ENCODE data around the gene TMEM94. TPM values are rescaled to one million over a fixed set of nuclear protein-coding genes. Genes with fewer than 3 reads are reported as not detected.

TMEM94 gene
- total and polyA plus RNA-seq, 2 of the 13 experiments (the other 11 are each of a cell fraction or from before 2014, with no cell fraction given): 32.6 to 134 TPM

DNA sequence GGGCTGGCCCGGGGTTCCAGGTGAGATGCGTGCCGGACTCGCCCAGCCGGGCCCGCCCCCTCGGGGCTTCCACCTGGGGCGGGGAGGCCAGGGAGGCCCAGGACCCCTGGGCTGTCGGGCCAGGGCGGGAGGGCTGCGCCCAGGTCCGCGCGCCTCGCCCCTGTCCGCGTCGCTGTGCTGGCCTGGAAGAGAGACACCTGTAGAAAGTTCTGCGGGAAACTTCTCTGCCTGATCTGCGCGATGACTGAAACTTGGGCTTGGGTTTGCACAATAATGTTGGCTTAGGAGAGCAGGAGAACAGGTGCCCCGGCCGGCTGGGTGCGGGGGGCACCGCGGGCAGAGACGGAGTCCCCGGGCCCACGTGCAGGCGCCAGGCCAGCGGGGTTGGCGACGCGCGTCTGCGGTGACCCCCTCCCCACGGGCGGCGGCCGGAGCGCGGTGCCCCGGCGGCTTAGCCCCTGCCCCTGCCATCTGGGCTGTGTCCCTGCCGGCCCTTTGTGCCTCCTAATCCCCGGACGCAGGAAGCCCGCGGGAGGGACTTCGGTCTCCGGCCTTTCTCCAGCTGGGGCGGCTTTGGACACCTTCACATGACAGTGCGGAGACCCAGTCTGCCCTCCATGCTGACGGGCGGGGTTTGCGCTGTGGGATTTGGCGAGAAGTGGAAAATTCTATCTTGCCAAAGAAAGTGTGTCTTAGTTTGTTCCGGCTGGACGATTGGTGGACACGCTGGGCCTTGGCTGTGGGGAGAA is 69.5 kb downstream of the TMEM94 start:
- ChIA-PET POLR2A (interaction anchor here (0.5 to 3.0 kb wide), 29 partner anchors 9 to 253 kb away, joined by 3 to 29 read pairs (median 5); partner anchors contain the start of genes TMEM94 and TSEN54), CTCF (ENCODE audit: low intra/inter-chr PET ratio, low total read pairs) (interaction anchor here (0.9 to 2.7 kb wide), 4 partner anchors 10 to 100 kb away, joined by 4 to 26 read pairs (median 8); partner anchors contain the start of genes CASKIN2 and TSEN54)
- TSS peak; percentile 52 for BruUV-seq (replicated peaks)
- Histone ChIP-seq H3K27ac (ENCODE audit: extremely low read length, insufficient read depth, low read length) (peak overlapping the region; percentile 72), H3K79me2 (ENCODE audit: insufficient read depth, low read length) (peaks cover 20% of the 10 kb centered on the region), H3K9me3 (ENCODE audit: low read length) (no peaks in the 10 kb centered on the region), H2AFZ (ENCODE audit: low read length) (no peak overlapping the region), H3K4me2 (ENCODE audit: low read depth, low read length) (peak overlapping the region; percentile 82), H3K27me3 (ENCODE audit: control insufficient read depth in 1 of 2, insufficient read depth in 2 of 2, low read length in 2 of 2) (no peaks in the 10 kb centered on the region), H4K20me1 (ENCODE audit: insufficient read depth, low read length) (peaks cover 6% of the 10 kb centered on the region; the same call in 1 of the 2 replicates), H3K4me1 (ENCODE audit: insufficient read depth, low read length) (peaks cover 21% of the 10 kb centered on the region), H3K36me3 (replicated peaks in 1 of 2; ENCODE audit: control insufficient read depth in 1 of 2, insufficient read depth in 2 of 2, low read length in 2 of 2) (peaks cover 1 to 24% of the 10 kb centered on the region in 2 experiments; a peak in 3 of 5 replicates), H3K9ac (ENCODE audit: insufficient read depth, low read depth, low read length) (peak overlapping the region; percentile 63), H3K4me3 (replicated peaks in 1 of 3; ENCODE audit: insufficient read depth in 1 of 3, low read depth in 2 of 3, low read length in 3 of 3) (peak overlapping the region; percentile 80 to 95 (median 85))
- 1% methylated on average over 27 of the region's 60 CpGs for WGBS (ENCODE audit: low lambda C conversion rate)
- peak; percentile 54 for DNase-seq (ENCODE audit: low spot score)
- peak; percentile 69 for ATAC-seq
- intact Hi-C loops (cut with micrococcal nuclease; ENCODE audit: unreplicated experiment): loop anchor here (1.0 to 5.0 kb wide), 3 partner anchors 9 to 61 kb away; partner anchors contain the start of gene MYO15B
- in situ Hi-C loops (cut with HindIII; ENCODE audit: extremely low pct_ligation_motif_present, low pct_unique_long_range_greater_than_20kb): no loop called here
- no peak for FAIRE-seq
- TF ChIP-seq AKAP8 (CRISPR knock-in tag; IDR thresholded peaks at IDR 0.05) (no peak), RFX3 (CRISPR knock-in tag; IDR thresholded peaks at IDR 0.05) (no peak), KLF15 (CRISPR knock-in tag; IDR thresholded peaks at IDR 0.05; ENCODE audit: borderline replicate concordance) (no peak), ZNF83 (CRISPR knock-in tag; IDR thresholded peaks at IDR 0.05; ENCODE audit: borderline replicate concordance) (no peak), KLF12 (CRISPR knock-in tag; IDR thresholded peaks at IDR 0.05; ENCODE audit: borderline replicate concordance) (no peak), KDM2A (CRISPR knock-in tag; IDR thresholded peaks at IDR 0.05; ENCODE audit: borderline replicate concordance, low read depth) (peak; percentile 63; the same call in 1 of the 2 replicates), HNRNPUL1 (IDR thresholded peaks at IDR 0.05; ENCODE audit: low read depth, low read length) (no peak), ETV5 (CRISPR knock-in tag; IDR thresholded peaks at IDR 0.05; ENCODE audit: borderline replicate concordance) (peak; percentile 57; the same call in 1 of the 2 replicates), ZSCAN12 (CRISPR knock-in tag; IDR thresholded peaks at IDR 0.05) (no peak), ZSCAN25 (CRISPR knock-in tag; IDR thresholded peaks at IDR 0.05) (no peak), STAG1 (CRISPR knock-in tag; IDR thresholded peaks at IDR 0.05) (peak; percentile 7; the same call in 1 of the 2 replicates), ZC3H13 (CRISPR knock-in tag; IDR thresholded peaks at IDR 0.05) (no peak), ZNF33B (CRISPR knock-in tag; IDR thresholded peaks at IDR 0.05) (no peak; the same call in 1 of the 2 replicates), MAZ (IDR thresholded peaks at IDR 0.05; ENCODE audit: borderline replicate concordance, low read depth, low read length) (no peak), MAZ (CRISPR knock-in tag; IDR thresholded peaks at IDR 0.05; ENCODE audit: low read depth) (peak; percentile 64; the same call in 1 of the 2 replicates)
- TF ChIP-seq, protein P1, sequence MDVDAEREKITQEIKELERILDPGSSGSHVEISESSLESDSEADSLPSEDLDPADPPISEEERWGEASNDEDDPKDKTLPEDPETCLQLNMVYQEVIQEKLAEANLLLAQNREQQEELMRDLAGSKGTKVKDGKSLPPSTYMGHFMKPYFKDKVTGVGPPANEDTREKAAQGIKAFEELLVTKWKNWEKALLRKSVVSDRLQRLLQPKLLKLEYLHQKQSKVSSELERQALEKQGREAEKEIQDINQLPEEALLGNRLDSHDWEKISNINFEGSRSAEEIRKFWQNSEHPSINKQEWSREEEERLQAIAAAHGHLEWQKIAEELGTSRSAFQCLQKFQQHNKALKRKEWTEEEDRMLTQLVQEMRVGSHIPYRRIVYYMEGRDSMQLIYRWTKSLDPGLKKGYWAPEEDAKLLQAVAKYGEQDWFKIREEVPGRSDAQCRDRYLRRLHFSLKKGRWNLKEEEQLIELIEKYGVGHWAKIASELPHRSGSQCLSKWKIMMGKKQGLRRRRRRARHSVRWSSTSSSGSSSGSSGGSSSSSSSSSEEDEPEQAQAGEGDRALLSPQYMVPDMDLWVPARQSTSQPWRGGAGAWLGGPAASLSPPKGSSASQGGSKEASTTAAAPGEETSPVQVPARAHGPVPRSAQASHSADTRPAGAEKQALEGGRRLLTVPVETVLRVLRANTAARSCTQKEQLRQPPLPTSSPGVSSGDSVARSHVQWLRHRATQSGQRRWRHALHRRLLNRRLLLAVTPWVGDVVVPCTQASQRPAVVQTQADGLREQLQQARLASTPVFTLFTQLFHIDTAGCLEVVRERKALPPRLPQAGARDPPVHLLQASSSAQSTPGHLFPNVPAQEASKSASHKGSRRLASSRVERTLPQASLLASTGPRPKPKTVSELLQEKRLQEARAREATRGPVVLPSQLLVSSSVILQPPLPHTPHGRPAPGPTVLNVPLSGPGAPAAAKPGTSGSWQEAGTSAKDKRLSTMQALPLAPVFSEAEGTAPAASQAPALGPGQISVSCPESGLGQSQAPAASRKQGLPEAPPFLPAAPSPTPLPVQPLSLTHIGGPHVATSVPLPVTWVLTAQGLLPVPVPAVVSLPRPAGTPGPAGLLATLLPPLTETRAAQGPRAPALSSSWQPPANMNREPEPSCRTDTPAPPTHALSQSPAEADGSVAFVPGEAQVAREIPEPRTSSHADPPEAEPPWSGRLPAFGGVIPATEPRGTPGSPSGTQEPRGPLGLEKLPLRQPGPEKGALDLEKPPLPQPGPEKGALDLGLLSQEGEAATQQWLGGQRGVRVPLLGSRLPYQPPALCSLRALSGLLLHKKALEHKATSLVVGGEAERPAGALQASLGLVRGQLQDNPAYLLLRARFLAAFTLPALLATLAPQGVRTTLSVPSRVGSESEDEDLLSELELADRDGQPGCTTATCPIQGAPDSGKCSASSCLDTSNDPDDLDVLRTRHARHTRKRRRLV (CRISPR knock-in tag; IDR thresholded peaks at IDR 0.05): no peak
- TF ChIP-seq, protein P2, sequence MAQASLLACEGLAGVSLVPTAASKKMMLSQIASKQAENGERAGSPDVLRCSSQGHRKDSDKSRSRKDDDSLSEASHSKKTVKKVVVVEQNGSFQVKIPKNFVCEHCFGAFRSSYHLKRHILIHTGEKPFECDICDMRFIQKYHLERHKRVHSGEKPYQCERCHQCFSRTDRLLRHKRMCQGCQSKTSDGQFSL (CRISPR knock-in tag; IDR thresholded peaks at IDR 0.05): no peak
- TF ChIP-seq, protein P3, sequence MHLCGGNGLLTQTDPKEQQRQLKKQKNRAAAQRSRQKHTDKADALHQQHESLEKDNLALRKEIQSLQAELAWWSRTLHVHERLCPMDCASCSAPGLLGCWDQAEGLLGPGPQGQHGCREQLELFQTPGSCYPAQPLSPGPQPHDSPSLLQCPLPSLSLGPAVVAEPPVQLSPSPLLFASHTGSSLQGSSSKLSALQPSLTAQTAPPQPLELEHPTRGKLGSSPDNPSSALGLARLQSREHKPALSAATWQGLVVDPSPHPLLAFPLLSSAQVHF (CRISPR knock-in tag; IDR thresholded peaks at IDR 0.05): no peak

All from HepG2 (cell line).